ACC112 (cell line): ENCODE data around the gene IRAK2.
"Not testable (repeated sequence)": the region's sequence is repeated elsewhere in the genome, so short reads cannot be mapped to it uniquely, and the experiment has no call there.

Experiments
- H2AFZ ChIP-seq: fragments of 200-600 bp; sonication (generic); one replicate; pipeline ENCODE4 v1.6.0; 2017; ENCODE audit warnings: antibody characterized with exemption, low read length; ENCODE audit not compliant: unreplicated experiment
- H3K27ac ChIP-seq: fragments of 200-600 bp; sonication (generic); 2 replicates; pipeline ENCODE4 v1.5.1; 2014; ENCODE audit warnings: low read depth, mild to moderate bottlenecking, antibody characterized with exemption, low read length, moderate library complexity
- H3K27me3 ChIP-seq: fragments of 200-600 bp; sonication (generic); 2 replicates; pipeline ENCODE4 v1.6.1; 2014; ENCODE audit warnings: mild to moderate bottlenecking, antibody characterized with exemption, low read length, moderate library complexity, mixed read lengths; ENCODE audit not compliant: insufficient read depth
- H3K36me3 ChIP-seq: fragments of 200-600 bp; sonication (generic); 2 replicates; pipeline ENCODE4 v1.6.1; 2016; ENCODE audit warnings: mild to moderate bottlenecking, antibody characterized with exemption, low read length, moderate library complexity, mixed read lengths; ENCODE audit not compliant: insufficient read depth
- H3K4me1 ChIP-seq: fragments of 200-600 bp; sonication (generic); one replicate; pipeline ENCODE4 v1.6.1; 2016; ENCODE audit warnings: low read length, mixed read lengths; ENCODE audit not compliant: insufficient read depth, unreplicated experiment, control insufficient read depth
- H3K4me3 ChIP-seq: fragments of 200-600 bp; sonication (generic); 2 replicates; pipeline ENCODE4 v1.5.1; 2014; ENCODE audit warnings: mild to moderate bottlenecking, low read depth, low read length
- H3K79me2 ChIP-seq: fragments of 200-600 bp; sonication (generic); one replicate; pipeline ENCODE4 v1.6.0; 2016; ENCODE audit warnings: low read length; ENCODE audit not compliant: control insufficient read depth, unreplicated experiment, insufficient read depth

The IRAK2 gene, protein sequence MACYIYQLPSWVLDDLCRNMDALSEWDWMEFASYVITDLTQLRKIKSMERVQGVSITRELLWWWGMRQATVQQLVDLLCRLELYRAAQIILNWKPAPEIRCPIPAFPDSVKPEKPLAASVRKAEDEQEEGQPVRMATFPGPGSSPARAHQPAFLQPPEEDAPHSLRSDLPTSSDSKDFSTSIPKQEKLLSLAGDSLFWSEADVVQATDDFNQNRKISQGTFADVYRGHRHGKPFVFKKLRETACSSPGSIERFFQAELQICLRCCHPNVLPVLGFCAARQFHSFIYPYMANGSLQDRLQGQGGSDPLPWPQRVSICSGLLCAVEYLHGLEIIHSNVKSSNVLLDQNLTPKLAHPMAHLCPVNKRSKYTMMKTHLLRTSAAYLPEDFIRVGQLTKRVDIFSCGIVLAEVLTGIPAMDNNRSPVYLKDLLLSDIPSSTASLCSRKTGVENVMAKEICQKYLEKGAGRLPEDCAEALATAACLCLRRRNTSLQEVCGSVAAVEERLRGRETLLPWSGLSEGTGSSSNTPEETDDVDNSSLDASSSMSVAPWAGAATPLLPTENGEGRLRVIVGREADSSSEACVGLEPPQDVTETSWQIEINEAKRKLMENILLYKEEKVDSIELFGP

DNA sequence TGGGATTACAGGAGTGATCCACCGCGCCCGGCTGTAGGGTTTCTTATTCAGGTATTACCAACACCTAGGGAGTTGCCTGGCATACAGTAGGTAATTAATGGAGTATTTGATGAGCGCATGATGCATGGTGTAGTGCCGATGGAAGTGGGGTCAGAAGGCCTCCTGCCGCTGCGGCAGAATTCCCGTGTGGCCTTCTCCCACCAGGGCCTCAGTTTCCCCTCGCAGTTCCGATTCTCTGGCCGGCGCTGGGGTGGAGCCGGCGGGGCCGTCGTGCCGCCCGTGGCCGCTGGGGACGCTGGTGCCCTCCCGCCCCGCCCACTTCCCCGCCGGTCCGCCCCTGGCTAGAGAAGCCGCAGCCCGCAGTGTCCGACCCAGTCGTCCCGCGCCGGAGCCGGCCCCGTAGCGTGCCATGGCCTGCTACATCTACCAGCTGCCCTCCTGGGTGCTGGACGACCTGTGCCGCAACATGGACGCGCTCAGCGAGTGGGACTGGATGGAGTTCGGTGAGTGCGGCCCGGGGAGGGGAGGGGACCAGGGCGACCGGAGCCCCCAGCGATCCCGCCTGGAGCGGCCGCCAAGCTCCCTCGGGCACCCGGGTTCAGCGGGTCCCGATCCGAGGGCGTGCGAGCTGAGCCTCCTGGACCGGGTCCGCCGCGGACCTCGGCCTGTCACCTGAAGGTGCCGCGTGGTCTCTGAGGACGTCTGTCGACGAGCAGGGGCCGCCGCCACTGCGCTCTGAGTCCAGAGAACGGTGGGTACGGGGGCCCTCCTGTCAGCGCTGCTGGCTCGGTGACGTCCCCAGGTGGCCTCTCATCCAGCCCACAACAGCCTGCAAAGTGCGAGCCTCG is at the start of gene IRAK2:
Gene IRAK2, plus strand, starts transcription at position 374 of the 848 bp plus-strand sequence. Its CDS starts 36 bp downstream, at position 410.
- H3K27ac ChIP-seq: peak within 1 kb of the TSS; percentile 70; the same call in 1 of the 2 replicates
- H3K79me2 ChIP-seq: peaks cover 40% of the 10 kb centered on the region
- H3K4me3 ChIP-seq: peak within 1 kb of the TSS; percentile 98
- H2AFZ ChIP-seq: peak within 1 kb of the TSS; percentile 90
- peaks cover 12% of the 10 kb centered on the region; the same call in 1 of the 2 replicates for H3K36me3 ChIP-seq
- no peaks in the 10 kb centered on the region for H3K27me3 ChIP-seq
- H3K4me1 ChIP-seq: peaks cover 15% of the 10 kb centered on the region

DNA sequence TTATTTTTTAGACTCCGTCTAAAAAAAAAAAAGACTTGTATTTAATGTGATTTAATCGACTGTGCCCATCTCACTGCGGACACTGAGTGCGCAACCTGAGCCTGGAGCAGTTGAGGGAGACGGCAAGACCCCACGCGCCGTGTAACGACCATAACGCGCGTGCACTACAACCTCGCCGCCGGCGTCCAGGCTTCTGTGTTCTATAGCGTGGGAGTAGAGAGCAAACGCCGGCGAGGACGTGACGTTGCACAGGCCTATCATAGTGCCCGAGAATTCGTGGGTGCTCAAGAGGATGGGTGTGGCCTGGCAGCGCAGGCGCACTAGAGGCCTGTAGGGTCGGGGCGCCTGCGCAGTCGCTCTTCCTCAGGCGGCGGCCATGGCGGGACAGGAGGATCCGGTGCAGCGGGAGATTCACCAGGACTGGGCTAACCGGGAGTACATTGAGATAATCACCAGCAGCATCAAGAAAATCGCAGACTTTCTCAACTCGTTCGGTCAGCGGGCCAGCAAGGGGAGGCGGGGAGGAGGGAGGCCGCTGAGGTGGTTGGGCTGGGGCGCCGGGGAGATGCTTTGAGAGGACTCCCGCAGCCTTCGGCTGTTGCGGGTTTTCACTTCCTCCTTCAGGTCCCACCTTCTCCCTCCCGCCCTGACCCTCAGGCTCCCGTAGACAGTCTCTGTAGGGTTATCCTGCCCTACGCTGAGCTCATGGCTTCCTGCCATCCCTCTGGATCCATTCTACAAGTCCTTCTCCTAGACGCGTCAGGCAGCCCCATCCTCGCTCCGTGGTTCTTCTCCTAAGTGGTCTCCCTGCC is 49.2 kb upstream of the IRAK2 start, which contains the start of gene BRK1:
Gene BRK1, plus strand, starts transcription at position 350 of the 812 bp plus-strand sequence. Its CDS starts 27 bp downstream, at position 377.
- Histone ChIP-seq H3K4me1 (peaks cover 21% of the 10 kb centered on the region), H3K27me3 (no peaks in the 10 kb centered on the region), H3K4me3 (peak within 1 kb of the TSS; percentile 97), H3K79me2 (peaks cover 49% of the 10 kb centered on the region), H2AFZ (peak within 1 kb of the TSS; percentile 82), H3K27ac (peak within 1 kb of the TSS; percentile 45), H3K36me3 (no peaks in the 10 kb centered on the region)

DNA sequence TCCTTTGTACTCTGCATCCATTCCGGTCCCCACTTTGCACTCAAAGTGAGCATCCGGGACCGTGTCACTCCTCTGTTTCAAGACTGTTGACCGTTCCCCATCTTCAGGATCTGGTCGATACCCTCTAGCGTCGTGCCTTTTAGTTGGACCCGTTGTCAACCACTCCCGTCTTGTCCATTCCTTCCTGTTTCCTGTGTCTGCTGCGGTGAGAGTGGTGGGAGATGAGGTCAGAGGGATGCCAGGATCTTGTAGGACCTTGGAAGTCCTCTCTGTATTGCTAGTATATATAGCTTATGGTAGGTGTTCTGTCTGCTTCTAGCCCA is 48.6 kb upstream of the IRAK2 start:
- no peaks in the 10 kb centered on the region for H3K27me3 ChIP-seq
- H3K79me2 ChIP-seq: peaks cover 55% of the 10 kb centered on the region
- H3K36me3 ChIP-seq: no peaks in the 10 kb centered on the region
- H3K27ac ChIP-seq: peak overlapping the region; percentile 38
- H2AFZ ChIP-seq: peak overlapping the region; percentile 82
- peaks cover 21% of the 10 kb centered on the region for H3K4me1 ChIP-seq
- peak overlapping the region; percentile 97 for H3K4me3 ChIP-seq

DNA sequence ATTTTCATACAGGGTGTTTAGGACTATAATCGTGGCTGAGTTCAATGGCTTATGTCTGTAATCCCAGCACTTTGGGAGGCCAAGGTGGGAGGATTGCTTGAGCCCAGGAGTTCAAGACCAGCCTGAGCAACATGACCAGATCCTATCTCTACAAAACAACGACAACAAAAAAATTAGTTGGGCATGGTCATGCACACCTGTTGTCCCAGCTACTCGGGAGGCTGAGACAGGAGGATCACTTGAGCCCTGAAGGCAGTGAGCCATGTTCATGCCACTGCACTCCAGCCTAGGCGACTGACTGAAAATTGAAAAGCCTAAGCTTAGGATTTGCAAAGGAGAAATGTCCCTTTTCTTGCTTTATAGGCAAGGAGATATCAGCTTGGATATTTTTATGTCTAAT is 47.8 kb upstream of the IRAK2 start:
- Histone ChIP-seq H3K79me2 (peaks cover 58% of the 10 kb centered on the region), H3K36me3 (peaks cover under 1% of the 10 kb centered on the region; the same call in 1 of the 2 replicates), H3K4me3 (peak overlapping the region; percentile 97), H3K4me1 (peaks cover 21% of the 10 kb centered on the region), H3K27ac (no peak overlapping the region), H3K27me3 (no peaks in the 10 kb centered on the region), H2AFZ (no peak overlapping the region)

DNA sequence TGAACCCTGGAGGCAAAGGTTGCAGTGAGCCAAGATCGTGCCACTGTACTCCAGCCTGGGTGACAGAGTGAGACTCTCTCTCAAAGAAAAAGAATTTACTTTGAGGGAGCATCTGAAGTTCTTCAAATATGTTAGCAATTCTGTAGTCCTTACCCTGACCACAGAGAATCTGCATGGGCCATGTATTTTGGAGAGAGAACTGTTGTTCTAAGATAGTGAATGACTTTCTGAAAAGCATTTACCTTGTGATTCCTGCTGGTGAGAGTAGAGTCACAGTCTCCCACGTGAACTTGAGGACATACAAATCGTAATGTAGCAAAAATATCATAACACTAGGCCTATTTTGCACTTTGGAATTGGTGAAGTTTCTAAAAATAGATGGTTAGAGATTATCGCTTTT is 45.3 kb upstream of the IRAK2 start:
- H3K4me1 ChIP-seq: peaks cover 21% of the 10 kb centered on the region
- no peaks in the 10 kb centered on the region for H3K27me3 ChIP-seq
- H2AFZ ChIP-seq: no peak overlapping the region
- peaks cover 76% of the 10 kb centered on the region for H3K79me2 ChIP-seq
- H3K4me3 ChIP-seq: no peak overlapping the region
- no peak overlapping the region for H3K27ac ChIP-seq
- peaks cover 13% of the 10 kb centered on the region for H3K36me3 ChIP-seq

DNA sequence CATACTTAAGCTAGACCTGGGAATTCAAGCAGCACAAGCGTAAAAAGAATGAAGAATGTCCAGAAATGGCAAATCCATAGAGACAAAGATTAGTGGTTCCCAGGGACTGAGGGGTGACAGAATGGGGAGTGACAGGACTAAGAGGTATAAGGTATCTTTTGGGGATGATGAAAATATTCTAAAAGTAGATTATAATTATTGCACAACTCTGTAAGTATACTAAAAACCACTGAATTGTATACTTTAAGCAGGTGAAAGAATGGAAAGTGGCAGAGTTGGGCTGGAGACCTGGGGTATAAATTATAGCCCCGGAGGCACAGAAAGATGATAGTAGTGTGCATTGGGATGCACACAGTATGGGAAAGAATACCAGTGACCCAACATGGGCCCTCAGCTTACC is 43.7 kb upstream of the IRAK2 start:
- H2AFZ ChIP-seq: no peak overlapping the region
- no peak overlapping the region for H3K27ac ChIP-seq
- H3K27me3 ChIP-seq: no peaks in the 10 kb centered on the region
- peaks cover 21% of the 10 kb centered on the region for H3K4me1 ChIP-seq
- no peak overlapping the region for H3K4me3 ChIP-seq
- H3K36me3 ChIP-seq: peaks cover 15% of the 10 kb centered on the region
- peaks cover 82% of the 10 kb centered on the region for H3K79me2 ChIP-seq

DNA sequence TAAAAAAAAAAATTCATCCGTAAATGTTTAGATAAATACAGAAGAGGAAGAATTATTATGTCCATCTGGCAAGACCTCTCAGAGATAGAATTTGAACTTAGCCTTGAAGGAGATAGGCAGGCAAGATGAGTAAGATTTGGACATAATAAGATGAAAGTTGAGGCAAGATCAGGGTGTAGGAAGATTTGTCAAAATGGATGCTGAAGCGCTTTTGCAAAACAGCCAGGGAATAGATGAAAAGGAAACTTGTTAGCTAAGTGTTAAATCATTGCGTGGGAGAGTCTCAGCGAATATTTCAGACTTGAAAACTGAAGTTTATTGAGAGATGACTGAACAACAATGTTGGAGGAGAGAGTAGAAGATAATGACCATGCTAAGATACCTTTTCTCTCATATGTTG is 42.0 kb upstream of the IRAK2 start:
- Histone ChIP-seq H3K36me3 (peaks cover 26% of the 10 kb centered on the region), H3K27ac (no peak overlapping the region), H3K4me3 (no peak overlapping the region), H3K27me3 (no peaks in the 10 kb centered on the region), H2AFZ (no peak overlapping the region), H3K79me2 (peaks cover 65% of the 10 kb centered on the region), H3K4me1 (peaks cover 9% of the 10 kb centered on the region)

DNA sequence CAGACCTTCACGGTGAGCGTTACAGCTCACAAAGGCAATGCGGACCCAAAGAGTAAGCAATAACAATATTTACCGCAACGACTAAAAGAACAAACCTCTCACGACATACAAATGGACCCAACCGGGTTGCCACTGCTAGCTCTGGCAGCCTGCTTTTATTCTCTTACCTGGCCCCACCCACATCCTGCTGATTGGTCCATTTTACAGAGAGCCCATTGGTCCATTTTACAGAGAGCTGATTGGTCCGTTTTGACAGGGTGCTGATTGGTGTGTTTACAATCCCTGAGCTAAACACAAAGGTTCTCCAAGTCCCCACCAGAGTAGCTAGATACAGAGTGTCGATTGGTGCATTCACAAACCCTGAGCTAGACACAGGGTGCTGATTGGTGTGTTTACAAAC is 28.8 kb upstream of the IRAK2 start:
- not testable (repeated sequence) for H3K4me3 ChIP-seq, H3K4me1 ChIP-seq, H3K27ac ChIP-seq, H3K79me2 ChIP-seq, H2AFZ ChIP-seq, H3K36me3 ChIP-seq, H3K27me3 ChIP-seq

DNA sequence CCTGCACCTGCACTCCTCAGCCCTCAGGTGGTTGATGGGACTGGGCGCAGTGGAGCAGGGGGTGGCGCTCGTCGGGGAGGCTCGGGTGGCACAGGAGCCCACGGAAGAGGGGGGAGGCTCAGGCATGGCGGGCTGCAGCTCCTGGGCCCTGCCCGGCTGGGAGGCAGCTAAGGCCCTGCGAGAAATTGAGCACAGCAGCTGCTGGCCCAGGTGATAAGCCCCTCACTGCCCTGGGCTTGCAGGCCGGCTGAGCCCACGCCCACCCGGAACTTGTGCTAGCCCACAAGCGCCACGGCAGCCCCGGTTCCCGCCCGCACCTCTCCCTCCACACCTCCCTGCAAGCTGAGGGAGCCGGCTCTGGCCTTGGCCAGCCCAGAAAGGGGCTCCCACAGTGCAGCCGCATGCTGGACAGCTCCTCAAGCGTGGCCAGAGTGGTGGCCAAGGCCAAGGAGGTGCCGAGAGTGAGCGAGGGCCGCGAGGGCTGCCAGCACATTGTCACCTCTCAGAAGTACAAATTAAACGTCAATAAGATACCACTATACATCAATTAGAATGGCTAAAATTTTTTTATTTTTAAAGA is 28.2 kb upstream of the IRAK2 start:
- Histone ChIP-seq H3K27me3 (no peaks in the 10 kb centered on the region), H3K4me3 (no peak overlapping the region), H3K27ac (no peak overlapping the region), H3K36me3 (no peaks in the 10 kb centered on the region), H3K4me1 (no peaks in the 10 kb centered on the region), H3K79me2 (no peaks in the 10 kb centered on the region), H2AFZ (no peak overlapping the region)
